Sigmoid colon (tissue), 7 donors: Measurements from ENCODE around the gene CTPS2. TPM values are rescaled to one million over a fixed set of nuclear protein-coding genes. Genes with fewer than 3 reads are reported as not detected.

ENCODE experiments used
- DNase-seq: peaks from one replicate; pipeline ENCODE4 v3.0.0-alpha.2; 2019
- H3K27ac ChIP-seq, 4 donors: fragments of 200-600 bp; sonication (generic); one replicate each; pipeline ENCODE4 v1.5.1; 2016 to 2019; ENCODE audit warnings: mild to moderate bottlenecking in 1 of 4
- H3K27me3 ChIP-seq, 3 donors: fragments of 200-600 bp; sonication (generic); one replicate each; pipeline ENCODE4 v1.5.1; 2019; ENCODE audit warnings: mild to moderate bottlenecking in 1 of 3
- H3K36me3 ChIP-seq, 4 donors: fragments of 200-600 bp; sonication (generic); one replicate each; pipeline ENCODE4 v1.5.1; 2016 to 2019
- H3K4me1 ChIP-seq, 4 donors: fragments of 200-600 bp; sonication (generic); one replicate each; pipeline ENCODE4 v1.5.1; 2017 to 2019
- H3K4me3 ChIP-seq, 4 donors: fragments of 200-600 bp; sonication (generic); one replicate each; pipeline ENCODE4 v1.5.1; 2017 to 2019; ENCODE audit warnings: mild to moderate bottlenecking in 2 of 4, moderate library complexity in 1 of 4
- H3K9me3 ChIP-seq, 4 donors: fragments of 200-600 bp in 3 of 4; sonication (generic) in 3 of 4; one replicate each; pipeline versions ENCODE4 v1.5.1 to v1.6.1; 2013 to 2019
- EP300 ChIP-seq, 4 donors: sonication (generic); formaldehyde crosslinking; IDR thresholded peaks; one replicate each; pipeline ENCODE4 v1.6.1; 2017; ENCODE audit warnings: antibody characterized with exemption in 4 of 4
- POLR2A ChIP-seq, 2 donors: fragments of 450-650 bp; IDR thresholded peaks; one replicate each; pipeline ENCODE4 v1.6.1; 2016; ENCODE audit warnings: antibody characterized with exemption in 2 of 2, mild to moderate bottlenecking in 2 of 2, moderate library complexity in 2 of 2
- POLR2AphosphoS5 ChIP-seq, 4 donors: sonication (generic); formaldehyde crosslinking; IDR thresholded peaks; one replicate each; pipeline ENCODE4 v1.6.1; 2017; ENCODE audit warnings: antibody characterized with exemption in 4 of 4
- WGBS, 2 donors: extraction: QIAGEN DNeasy Blood & Tissue Kit; methylation state at CpG; one replicate each; pipeline ENCODE4 v1.1.7; 2013; 5-methylcytosine and 5-hydroxymethylcytosine counted together
- intact Hi-C: fragments of 100-400 bp; cut with DNase I; formaldehyde crosslinking; loops from one replicate; pipeline ENCODE4 v1.15.1; 2023
- polyA plus RNA-seq, 3 donors: library from polyadenylated mRNA; stranded (reverse); fragments of 200-250 nt; gene quantifications; one replicate each; pipeline ENCODE4 v1.2.3, GENCODE V29; 2013
- total RNA-seq, 4 donors: library from RNA; depleted of rRNA; stranded (reverse); fragments of >200 nt; gene quantifications; one replicate each; pipeline ENCODE4 v1.1.0, GENCODE V29; 2016
- TF ChIP-seq, protein P1 (sequence below), 4 experiments: fragments of 450-650 bp in 3 of 4; fragments of 200-600 bp in 1 of 4; IDR thresholded peaks; one replicate each; pipeline ENCODE4 v1.5.1; 2016 to 2019; ENCODE audit warnings: antibody characterized with exemption in 4 of 4, mild to moderate bottlenecking in 3 of 4, moderate library complexity in 2 of 4
- donor health status: healthy with polysubstance abuse.
- donor health status: Bipolar disorder and iron deficiency.
- donor health status: healthy.

CTPS2 gene
- total and polyA plus RNA-seq, 7 donors: 6.0 to 23.0 (median 11.7) TPM

DNA sequence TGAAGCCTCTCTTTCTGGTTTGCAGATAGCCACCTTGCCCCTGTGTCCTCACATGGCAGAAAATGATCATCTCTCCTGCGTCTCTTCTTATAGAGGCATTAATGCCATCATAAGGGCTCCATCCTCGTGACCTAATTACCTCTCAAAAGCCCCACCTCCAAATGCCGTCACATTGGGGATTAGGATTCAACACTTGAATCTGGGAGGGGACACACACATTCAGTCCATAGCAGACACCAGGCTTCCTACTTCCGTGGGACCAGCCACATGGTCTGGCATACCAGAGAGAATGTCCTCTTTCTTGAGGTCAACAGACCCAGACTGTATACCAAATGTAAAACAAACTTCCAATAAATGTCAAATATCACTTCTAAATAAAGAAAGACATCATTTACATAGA is 144.8 kb downstream of the CTPS2 start:
- Histone ChIP-seq H3K36me3 (no peaks in the 10 kb centered on the region), H3K27ac (no peak overlapping the region), H3K27me3 (no peaks in the 10 kb centered on the region), H3K4me3 (no peak overlapping the region), H3K9me3 (no peaks in the 10 kb centered on the region), H3K4me1 (no peaks in the 10 kb centered on the region)
- intact Hi-C loops: no loop called here
- DNase-seq: no peak
- WGBS, 2 donors: 84 to 90% methylated on average over 4 of the region's 4 CpGs
- TF ChIP-seq EP300 (IDR thresholded peaks at IDR 0.05) (no peak), POLR2A (IDR thresholded peaks at IDR 0.05) (no peak)
- TF ChIP-seq, protein P1, sequence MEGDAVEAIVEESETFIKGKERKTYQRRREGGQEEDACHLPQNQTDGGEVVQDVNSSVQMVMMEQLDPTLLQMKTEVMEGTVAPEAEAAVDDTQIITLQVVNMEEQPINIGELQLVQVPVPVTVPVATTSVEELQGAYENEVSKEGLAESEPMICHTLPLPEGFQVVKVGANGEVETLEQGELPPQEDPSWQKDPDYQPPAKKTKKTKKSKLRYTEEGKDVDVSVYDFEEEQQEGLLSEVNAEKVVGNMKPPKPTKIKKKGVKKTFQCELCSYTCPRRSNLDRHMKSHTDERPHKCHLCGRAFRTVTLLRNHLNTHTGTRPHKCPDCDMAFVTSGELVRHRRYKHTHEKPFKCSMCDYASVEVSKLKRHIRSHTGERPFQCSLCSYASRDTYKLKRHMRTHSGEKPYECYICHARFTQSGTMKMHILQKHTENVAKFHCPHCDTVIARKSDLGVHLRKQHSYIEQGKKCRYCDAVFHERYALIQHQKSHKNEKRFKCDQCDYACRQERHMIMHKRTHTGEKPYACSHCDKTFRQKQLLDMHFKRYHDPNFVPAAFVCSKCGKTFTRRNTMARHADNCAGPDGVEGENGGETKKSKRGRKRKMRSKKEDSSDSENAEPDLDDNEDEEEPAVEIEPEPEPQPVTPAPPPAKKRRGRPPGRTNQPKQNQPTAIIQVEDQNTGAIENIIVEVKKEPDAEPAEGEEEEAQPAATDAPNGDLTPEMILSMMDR (IDR thresholded peaks at IDR 0.05): no peak

DNA sequence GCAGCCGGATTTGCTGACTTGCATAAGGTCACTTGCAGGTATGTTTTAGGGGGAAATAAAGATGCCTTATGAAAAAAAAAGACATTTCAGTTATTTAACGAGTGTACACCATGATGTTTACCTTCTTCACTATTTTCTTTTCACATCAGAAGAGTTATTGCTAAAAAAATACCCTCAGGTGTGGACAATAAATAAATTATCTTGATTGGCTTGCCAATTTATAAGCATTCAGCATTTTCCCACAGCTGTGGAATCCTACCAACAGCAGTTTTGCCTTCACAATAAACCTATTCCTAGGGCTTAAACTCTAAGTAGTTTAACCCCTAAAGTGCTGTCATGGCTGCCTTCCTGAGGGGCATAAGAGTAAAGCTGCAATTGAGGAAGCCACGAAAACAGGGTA is 145.9 kb downstream of the CTPS2 start:
- DNase-seq: no peak
- Histone ChIP-seq H3K36me3 (no peaks in the 10 kb centered on the region), H3K27me3 (no peaks in the 10 kb centered on the region), H3K27ac (no peak overlapping the region), H3K9me3 (no peaks in the 10 kb centered on the region), H3K4me1 (no peaks in the 10 kb centered on the region), H3K4me3 (no peak overlapping the region)
- intact Hi-C loops: no loop called here
- 82 to 86% methylated on average over 3 of the region's 3 CpGs for WGBS, 2 donors
- no peak for TF ChIP-seq POLR2AphosphoS5 (IDR thresholded peaks at IDR 0.05)
- TF ChIP-seq, protein P1 (IDR thresholded peaks at IDR 0.05): no peak
- TF ChIP-seq POLR2A (IDR thresholded peaks at IDR 0.05): no peak
- TF ChIP-seq EP300 (IDR thresholded peaks at IDR 0.05): no peak

DNA sequence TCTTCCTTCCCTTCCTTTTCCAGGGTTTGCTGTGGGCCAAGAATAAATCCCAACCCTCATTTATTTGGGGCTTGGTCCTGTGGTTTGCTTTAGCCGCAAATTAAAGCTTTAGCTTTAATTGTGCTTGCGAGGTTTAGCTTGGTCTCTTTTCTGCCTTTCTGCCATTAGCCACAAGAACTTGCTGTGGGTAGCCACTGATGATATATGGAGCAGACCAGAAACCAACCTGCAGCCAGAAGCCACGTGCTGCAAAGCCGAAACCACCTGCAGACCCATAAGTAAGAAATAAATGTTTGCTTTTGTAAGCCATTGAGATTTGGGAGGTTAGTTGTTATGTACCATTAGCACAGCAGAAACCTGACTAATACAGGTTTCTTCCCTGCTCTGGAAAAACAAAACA is 152.3 kb downstream of the CTPS2 start:
- intact Hi-C loops: no loop called here
- WGBS, 2 donors: 80 to 92% methylated on average over 4 of the region's 4 CpGs

DNA sequence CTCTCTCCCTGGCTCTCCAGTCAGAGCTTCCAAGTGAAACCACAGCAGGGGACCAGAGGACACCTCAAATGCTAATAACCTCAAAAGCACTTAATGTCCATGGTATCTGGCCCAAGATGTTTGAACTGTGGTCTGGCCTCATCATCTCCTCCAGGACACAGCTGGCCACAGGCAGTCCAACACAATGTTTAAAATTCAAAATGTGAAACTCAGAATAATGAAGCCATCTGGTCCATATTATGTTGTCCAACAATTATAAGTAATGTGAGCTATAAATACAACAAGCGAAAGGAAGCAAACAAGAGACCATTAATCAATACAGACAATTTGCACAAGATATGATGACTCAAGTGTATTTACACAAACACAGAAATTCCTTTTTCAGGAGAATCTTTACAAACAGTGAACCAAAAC is 153.3 kb downstream of the CTPS2 start:
- WGBS, 2 donors: 90 to 91% methylated on average over 1 of the region's 1 CpG
- H3K27me3 ChIP-seq: no peaks in the 10 kb centered on the region

More for the DNA sequence above, 152.3 kb downstream of the CTPS2 start:
- TF ChIP-seq EP300 (IDR thresholded peaks at IDR 0.05) (no peak), POLR2A (IDR thresholded peaks at IDR 0.05) (no peak), POLR2AphosphoS5 (IDR thresholded peaks at IDR 0.05) (no peak)
- TF ChIP-seq, protein P1 (IDR thresholded peaks at IDR 0.05): no peak
- Histone ChIP-seq H3K27me3 (no peaks in the 10 kb centered on the region), H3K4me1 (no peaks in the 10 kb centered on the region), H3K4me3 (no peak overlapping the region), H3K9me3 (no peaks in the 10 kb centered on the region), H3K27ac (no peak overlapping the region), H3K36me3 (no peaks in the 10 kb centered on the region)
- no peak for DNase-seq

More for the DNA sequence above, 153.3 kb downstream of the CTPS2 start:
- Histone ChIP-seq H3K9me3 (no peaks in the 10 kb centered on the region), H3K4me3 (no peak overlapping the region), H3K4me1 (no peaks in the 10 kb centered on the region), H3K27ac (no peak overlapping the region), H3K36me3 (no peaks in the 10 kb centered on the region)
- DNase-seq: no peak
- intact Hi-C loops: no loop called here
- no peak for TF ChIP-seq POLR2A (IDR thresholded peaks at IDR 0.05)
- no peak for TF ChIP-seq EP300 (IDR thresholded peaks at IDR 0.05)
- no peak for TF ChIP-seq POLR2AphosphoS5 (IDR thresholded peaks at IDR 0.05)
- TF ChIP-seq, protein P1 (IDR thresholded peaks at IDR 0.05): no peak
